OCI-LY3 (cell line): ENCODE measurements around the gene INTS4.
"Not testable (repeated sequence)": the region's sequence is repeated elsewhere in the genome, so short reads cannot be mapped to it uniquely, and the experiment has no call there.

Experiments used
- H2AFZ ChIP-seq: fragments of 200-600, 300-600 bp; shearing (Covaris generic); 2 replicates; pipeline ENCODE4 v1.6.0; 2014; ENCODE audit warnings: antibody characterized with exemption, low read depth, low read length
- H3K27ac ChIP-seq: fragments of 200-600, 300-600 bp; sonication (generic); 2 replicates; pipeline ENCODE4 v1.5.1; 2014; ENCODE audit warnings: mild to moderate bottlenecking, low read length, moderate library complexity, mixed read lengths
- H3K27me3 ChIP-seq: fragments of 200-600, 300-600 bp; sonication (generic); 2 replicates; pipeline ENCODE4 v1.6.1; 2014; ENCODE audit warnings: low read depth, low read length, mixed read lengths
- H3K36me3 ChIP-seq: fragments of 200-600, 300-600 bp; sonication (generic); replicated peaks from 2 replicates; pipeline ENCODE3; 2014; ENCODE audit warnings: low read depth, low read length, mixed read lengths
- H3K4me1 ChIP-seq: fragments of 300-600, 200-600 bp; sonication (generic); 2 replicates; pipeline ENCODE4 v1.6.1; 2014; ENCODE audit warnings: low read length, mixed read lengths
- H3K4me2 ChIP-seq: fragments of 200-600, 300-600 bp; sonication (generic); 2 replicates; pipeline ENCODE4 v1.6.1; 2014; ENCODE audit warnings: low read length, mixed read lengths
- H3K4me3 ChIP-seq: fragments of 300-600, 200-600 bp; sonication (generic); 2 replicates; pipeline ENCODE4 v1.5.1; 2014; ENCODE audit warnings: antibody characterized with exemption, mild to moderate bottlenecking, low read length, moderate library complexity
- H3K79me2 ChIP-seq: fragments of 300-600, 200-600 bp; shearing (Covaris generic); 2 replicates; pipeline ENCODE4 v1.6.1; 2014; ENCODE audit warnings: mild to moderate bottlenecking, low read length, mixed read lengths
- H3K9ac ChIP-seq: fragments of 300-600, 200-600 bp; shearing (Covaris generic); 2 replicates; pipeline ENCODE4 v1.6.0; 2014; ENCODE audit warnings: mild to moderate bottlenecking, low read length, moderate library complexity
- H3K9me3 ChIP-seq: fragments of 200-600, 300-600 bp; shearing (Covaris generic); 2 replicates; pipeline ENCODE4 v1.6.1; 2014; ENCODE audit warnings: low read length, mixed read lengths; ENCODE audit not compliant: insufficient read depth
- H4K20me1 ChIP-seq: fragments of 200-600, 300-600 bp; sonication (generic); 2 replicates; pipeline ENCODE4 v1.6.1; 2016; ENCODE audit warnings: low read length, mixed read lengths; ENCODE audit not compliant: insufficient read depth
- EZH2phosphoT487 ChIP-seq: fragments of 200-600 bp; shearing (Covaris generic); IDR thresholded peaks from 2 replicates; pipeline ENCODE4 v1.6.1; 2018; ENCODE audit warnings: antibody characterized with exemption, mixed run types, low read depth
- TF ChIP-seq, protein P1 (sequence below): fragments of 200-600, 300-600 bp; sonication (generic); IDR thresholded peaks from 2 replicates; pipeline ENCODE4 v1.5.1; 2014; ENCODE audit warnings: antibody characterized with exemption, low read length, low read depth

INTS4 gene

GRCh38 chr11:77994434-77995362, at the start of gene INTS4:
Gene INTS4, minus strand, starts transcription at chr11:77994668. Its CDS starts 25 bp downstream, at chr11:77994643.
- H3K9me3 ChIP-seq, result no peaks in the 10 kb centered on the region
- peaks cover 3% of the 10 kb centered on the region for H3K36me3 ChIP-seq
- H2AFZ ChIP-seq, result peak within 1 kb of the TSS; percentile 80
- no peak for TF ChIP-seq EZH2phosphoT487
- TF ChIP-seq, protein P1, sequence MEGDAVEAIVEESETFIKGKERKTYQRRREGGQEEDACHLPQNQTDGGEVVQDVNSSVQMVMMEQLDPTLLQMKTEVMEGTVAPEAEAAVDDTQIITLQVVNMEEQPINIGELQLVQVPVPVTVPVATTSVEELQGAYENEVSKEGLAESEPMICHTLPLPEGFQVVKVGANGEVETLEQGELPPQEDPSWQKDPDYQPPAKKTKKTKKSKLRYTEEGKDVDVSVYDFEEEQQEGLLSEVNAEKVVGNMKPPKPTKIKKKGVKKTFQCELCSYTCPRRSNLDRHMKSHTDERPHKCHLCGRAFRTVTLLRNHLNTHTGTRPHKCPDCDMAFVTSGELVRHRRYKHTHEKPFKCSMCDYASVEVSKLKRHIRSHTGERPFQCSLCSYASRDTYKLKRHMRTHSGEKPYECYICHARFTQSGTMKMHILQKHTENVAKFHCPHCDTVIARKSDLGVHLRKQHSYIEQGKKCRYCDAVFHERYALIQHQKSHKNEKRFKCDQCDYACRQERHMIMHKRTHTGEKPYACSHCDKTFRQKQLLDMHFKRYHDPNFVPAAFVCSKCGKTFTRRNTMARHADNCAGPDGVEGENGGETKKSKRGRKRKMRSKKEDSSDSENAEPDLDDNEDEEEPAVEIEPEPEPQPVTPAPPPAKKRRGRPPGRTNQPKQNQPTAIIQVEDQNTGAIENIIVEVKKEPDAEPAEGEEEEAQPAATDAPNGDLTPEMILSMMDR, result peak; percentile 8; the same call in 1 of the 2 replicates
- no peaks in the 10 kb centered on the region for H3K27me3 ChIP-seq
- H3K79me2 ChIP-seq, result peaks cover 16% of the 10 kb centered on the region
- H4K20me1 ChIP-seq, result no peaks in the 10 kb centered on the region
- H3K4me2 ChIP-seq, result peak within 1 kb of the TSS; percentile 86
- H3K4me1 ChIP-seq, result peaks cover 26% of the 10 kb centered on the region
- H3K9ac ChIP-seq, result peak within 1 kb of the TSS; percentile 81
- H3K27ac ChIP-seq, result peak within 1 kb of the TSS; percentile 78
- H3K4me3 ChIP-seq, result peak within 1 kb of the TSS; percentile 79

- Histone ChIP-seq H3K27me3 (no peaks in the 10 kb centered on the region), H3K9me3 (no peaks in the 10 kb centered on the region), H3K27ac (no peak overlapping the region), H3K79me2 (no peaks in the 10 kb centered on the region), H3K4me2 (no peak overlapping the region), H2AFZ (no peak overlapping the region), H3K9ac (no peak overlapping the region), H3K36me3 (no peaks in the 10 kb centered on the region), H3K4me3 (no peak overlapping the region), H3K4me1 (peaks cover 6% of the 10 kb centered on the region; the same call in 1 of the 2 replicates), H4K20me1 (no peaks in the 10 kb centered on the region)
- TF ChIP-seq, protein P1, result no peak
- TF ChIP-seq EZH2phosphoT487, result no peak
Observed at GRCh38 chr11:78041843-78042440, 47.5 kb upstream of the INTS4 start.

DNA sequence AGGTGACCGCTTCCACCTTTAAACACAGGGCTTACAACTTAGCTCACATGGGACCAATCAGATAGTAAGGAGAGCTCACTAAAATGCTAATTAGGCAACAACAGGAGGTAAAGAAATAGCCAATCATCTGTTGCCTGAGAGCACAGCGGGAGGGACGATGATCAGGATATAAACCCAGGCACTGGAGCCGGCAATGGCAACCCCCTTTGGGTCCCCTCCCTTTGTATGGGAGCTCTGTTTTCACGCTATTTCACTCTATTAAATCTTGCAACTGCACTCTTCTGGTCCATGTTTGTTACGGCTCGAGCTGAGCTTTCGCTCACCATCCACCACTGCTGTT, 46.9 kb upstream of the INTS4 start:
- H3K36me3 ChIP-seq, H3K9ac ChIP-seq, H3K27ac ChIP-seq, H3K9me3 ChIP-seq, H3K79me2 ChIP-seq, H3K4me1 ChIP-seq, H3K27me3 ChIP-seq, H4K20me1 ChIP-seq, H2AFZ ChIP-seq, H3K4me3 ChIP-seq, H3K4me2 ChIP-seq: not testable (repeated sequence)

GRCh38 chr11:78040691-78041379, 46.4 kb upstream of the INTS4 start:
- H3K9ac ChIP-seq, result no peak overlapping the region
- H3K27me3 ChIP-seq, result no peaks in the 10 kb centered on the region
- no peak for TF ChIP-seq EZH2phosphoT487
- TF ChIP-seq, protein P1, result no peak
- H3K4me2 ChIP-seq, result no peak overlapping the region
- H3K9me3 ChIP-seq, result no peaks in the 10 kb centered on the region
- peaks cover 4% of the 10 kb centered on the region; the same call in 1 of the 2 replicates for H3K4me1 ChIP-seq
- H3K36me3 ChIP-seq, result no peaks in the 10 kb centered on the region
- H3K27ac ChIP-seq, result no peak overlapping the region
- no peak overlapping the region for H3K4me3 ChIP-seq
- no peaks in the 10 kb centered on the region for H4K20me1 ChIP-seq
- H2AFZ ChIP-seq, result no peak overlapping the region
- H3K79me2 ChIP-seq, result no peaks in the 10 kb centered on the region
